Right atrium auricular region (tissue), 2 donors: ENCODE data around the gene MEAK7. TPM values are rescaled to one million over a fixed set of nuclear protein-coding genes. Genes with fewer than 3 reads are reported as not detected.

Experiments
- DNase-seq: peaks from one replicate; pipeline ENCODE4 v3.0.0-alpha.2; 2019; ENCODE audit warnings: low spot score
- H3K27ac ChIP-seq, 2 donors: fragments of 200-600 bp; sonication (generic); 1 replicate in 1 of 2; 2 replicates in 1 of 2; pipeline ENCODE4 v1.5.1; 2016 to 2019
- H3K27me3 ChIP-seq, 2 donors: fragments of 200-600 bp; sonication (generic); one replicate each; pipeline versions ENCODE4 v1.5.1 to v1.6.0; 2017 to 2019
- H3K36me3 ChIP-seq: fragments of 200-600 bp; sonication (generic); one replicate; pipeline ENCODE4 v1.5.1; 2016
- H3K4me1 ChIP-seq, 2 donors: fragments of 200-600 bp; sonication (generic); one replicate each; pipeline versions ENCODE4 v1.5.1 to v1.6.0; 2017 to 2019
- H3K4me3 ChIP-seq, 2 donors: fragments of 200-600 bp; sonication (generic); 1 replicate in 1 of 2; 2 replicates in 1 of 2; pipeline ENCODE4 v1.5.1; 2017 to 2019; ENCODE audit warnings: mild to moderate bottlenecking in 1 of 2, moderate library complexity in 1 of 2
- H3K9me3 ChIP-seq, 2 donors: fragments of 200-600 bp; sonication (generic); one replicate each; pipeline ENCODE4 v1.5.1; 2019
- CTCF ChIP-seq, 2 donors: fragments of 200-600 bp; sonication (generic); IDR thresholded peaks; one replicate each; pipeline ENCODE4 v1.5.1; 2019; ENCODE audit warnings: antibody characterized with exemption in 2 of 2
- total RNA-seq, 2 donors: library from RNA; depleted of rRNA; stranded (reverse); fragments of >200 nt; gene quantifications; one replicate each; pipeline ENCODE4 v1.1.0, GENCODE V29; 2016

MEAK7 gene
- total RNA-seq, 2 donors from 2014 or later: 5.3 to 6.9 TPM

DNA sequence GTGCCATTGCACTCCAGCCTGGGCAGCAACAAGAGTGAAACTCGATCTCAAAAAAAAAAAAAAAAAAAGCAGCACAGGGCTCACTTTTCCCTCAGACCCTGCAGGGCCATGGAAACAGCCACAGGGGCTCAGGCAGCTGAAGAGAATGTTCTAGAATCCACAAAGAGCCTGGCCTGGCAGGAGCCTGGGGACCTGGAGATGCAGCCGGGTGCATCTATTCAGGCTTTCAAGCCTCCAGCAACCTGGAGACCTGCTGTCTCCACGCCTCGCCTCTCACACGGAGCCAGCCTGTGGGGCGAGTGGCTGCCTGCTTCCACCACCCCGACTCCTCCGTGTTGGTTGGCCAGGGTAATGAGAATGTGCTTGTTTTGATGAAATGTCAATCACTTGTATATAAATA lies 44.0 kb upstream of the MEAK7 start:
- Histone ChIP-seq H3K9me3 (no peaks in the 10 kb centered on the region), H3K27me3 (no peaks in the 10 kb centered on the region), H3K4me3 (no peak overlapping the region), H3K36me3 (no peaks in the 10 kb centered on the region), H3K27ac (peak overlapping the region in 1 of 2 donors; percentile 31), H3K4me1 (peaks cover 0 to 5% of the 10 kb centered on the region in 2 donors)
- TF ChIP-seq CTCF (IDR thresholded peaks at IDR 0.05): no peak
- DNase-seq: no peak

DNA sequence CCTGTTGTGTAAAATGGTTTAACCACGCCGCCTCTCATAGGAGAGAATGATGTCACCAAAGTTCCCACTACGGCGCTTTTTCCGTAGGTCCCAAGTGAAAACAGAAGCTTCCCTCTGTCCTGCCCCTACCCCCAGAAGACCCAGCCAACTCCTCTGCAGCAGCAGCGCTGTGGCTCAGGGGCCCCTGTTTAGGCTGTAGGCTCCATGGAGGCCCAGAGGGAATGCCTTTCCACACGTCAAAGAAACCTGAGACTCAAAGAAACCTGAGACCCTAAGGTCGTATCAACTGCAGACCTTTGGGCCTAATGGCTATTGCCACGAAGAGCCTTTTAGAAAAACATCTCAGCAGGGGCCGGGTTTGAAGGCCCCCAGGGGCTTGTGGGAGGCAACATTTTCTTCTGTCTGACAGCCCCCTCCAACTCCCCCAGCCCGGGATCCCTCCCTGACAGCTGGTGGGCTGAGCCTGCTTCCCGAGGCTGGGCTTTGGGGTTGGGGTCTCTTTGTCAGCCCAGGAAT lies 43.1 kb upstream of the MEAK7 start:
- H3K36me3 ChIP-seq: no peaks in the 10 kb centered on the region
- peaks cover 0 to 5% of the 10 kb centered on the region in 2 donors for H3K4me1 ChIP-seq
- no peaks in the 10 kb centered on the region for H3K27me3 ChIP-seq
- no peaks in the 10 kb centered on the region for H3K9me3 ChIP-seq
- no peak for DNase-seq
- no peak overlapping the region for H3K4me3 ChIP-seq
- no peak overlapping the region for H3K27ac ChIP-seq
- TF ChIP-seq CTCF (IDR thresholded peaks at IDR 0.05): no peak

- no peaks in the 10 kb centered on the region for H3K27me3 ChIP-seq
- no peak overlapping the region for H3K27ac ChIP-seq
- no peak for DNase-seq
- no peak overlapping the region for H3K4me3 ChIP-seq
- H3K4me1 ChIP-seq: peaks cover 0 to 5% of the 10 kb centered on the region in 2 donors
- TF ChIP-seq CTCF (IDR thresholded peaks at IDR 0.05): no peak
- no peaks in the 10 kb centered on the region for H3K9me3 ChIP-seq
- no peaks in the 10 kb centered on the region for H3K36me3 ChIP-seq
Observed at GRCh38 chr16:84546669-84547545, 42.4 kb upstream of the MEAK7 start.

GRCh38 chr16:84545114-84545737 lies 40.8 kb upstream of the MEAK7 start:
- Histone ChIP-seq H3K4me3 (no peak overlapping the region), H3K9me3 (no peaks in the 10 kb centered on the region), H3K4me1 (peaks cover 0 to 5% of the 10 kb centered on the region in 2 donors), H3K27me3 (no peaks in the 10 kb centered on the region), H3K36me3 (no peaks in the 10 kb centered on the region), H3K27ac (no peak overlapping the region)
- TF ChIP-seq CTCF (IDR thresholded peaks at IDR 0.05): no peak
- no peak for DNase-seq

DNA sequence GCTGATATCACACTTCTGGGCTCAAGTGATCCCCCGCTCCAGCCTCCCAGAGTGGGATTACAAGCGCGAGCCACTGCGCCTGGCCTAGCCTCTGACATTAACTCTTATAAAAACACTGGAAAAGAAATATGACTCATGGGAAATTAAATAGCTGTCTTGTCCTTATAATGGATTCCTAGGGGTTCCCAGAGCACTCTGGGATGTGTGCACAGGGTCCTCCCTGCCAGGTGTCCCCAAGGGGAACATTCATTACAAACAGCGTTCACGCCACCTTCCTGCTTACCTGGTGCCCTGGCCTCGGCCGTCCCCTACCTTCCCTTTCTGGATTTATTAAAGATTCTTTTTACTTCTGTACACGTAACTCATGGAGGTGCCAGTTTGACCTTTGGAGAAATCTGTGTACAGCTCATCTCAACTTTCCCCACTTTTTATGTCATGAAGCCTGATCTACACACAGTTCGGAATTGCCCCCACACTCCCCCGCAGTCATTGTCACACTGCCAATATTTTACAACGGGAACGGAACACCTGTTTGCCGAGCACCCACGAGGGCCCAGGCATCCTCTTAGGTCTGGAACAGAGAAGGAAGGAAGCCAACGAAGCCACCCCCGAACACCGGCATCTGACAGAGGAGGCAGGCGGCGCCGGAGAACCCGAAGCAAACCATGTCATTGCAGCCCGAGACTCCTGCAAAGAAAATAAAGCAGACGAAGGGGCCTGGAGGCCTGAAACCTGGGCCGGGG lies 39.7 kb upstream of the MEAK7 start:
- Histone ChIP-seq H3K27me3 (no peaks in the 10 kb centered on the region), H3K9me3 (no peaks in the 10 kb centered on the region), H3K36me3 (no peaks in the 10 kb centered on the region), H3K4me3 (no peak overlapping the region), H3K4me1 (peaks cover 0 to 5% of the 10 kb centered on the region in 2 donors), H3K27ac (no peak overlapping the region)
- DNase-seq: no peak
- no peak for TF ChIP-seq CTCF (IDR thresholded peaks at IDR 0.05)
